ENCODE measurements around the gene SYPL1. TPM values are rescaled to one million over a fixed set of nuclear protein-coding genes. Genes with fewer than 3 reads are reported as not detected.
A peak's percentile ranks its signal among the peaks of the same experiment; 100 is the strongest.

SYPL1 gene
- total and polyA plus RNA-seq, 2 donors (not counting 1 experiment from before 2014, with no cell fraction given), result 58.5 to 130 TPM

DNA sequence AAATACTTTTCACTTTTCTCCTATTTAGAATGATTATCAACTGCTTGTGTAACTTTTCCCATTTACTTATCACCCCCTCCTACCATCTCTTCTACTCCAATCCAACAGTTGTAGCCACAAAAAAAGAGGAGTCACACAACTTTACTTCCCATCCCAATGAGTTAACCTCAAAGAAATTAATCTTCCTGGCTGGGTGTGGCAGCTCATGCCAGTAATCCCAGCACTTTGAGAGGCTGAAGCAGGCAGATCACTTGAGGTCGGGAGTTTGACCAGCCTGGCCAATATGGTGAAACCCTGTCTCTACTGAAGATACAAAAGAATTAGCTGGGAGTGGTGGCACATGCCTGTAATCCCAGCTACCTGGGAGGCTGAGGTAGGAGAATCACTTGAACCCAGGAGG, 19.9 kb downstream of the SYPL1 start:
- ATAC-seq (ENCODE audit: low read depth) (no peak), DNase-seq (no peak)
- Histone ChIP-seq H4K20me1 (ENCODE audit: control insufficient read depth, insufficient read depth, low read length, poor library complexity, severe bottlenecking) (no peaks in the 10 kb centered on the region), H3K4me2 (replicated peaks; ENCODE audit: low read depth, low read length, poor library complexity, severe bottlenecking) (no peak overlapping the region), H3K36me3 (replicated peaks in 1 of 2; ENCODE audit: control extremely low read depth in 1 of 2, control insufficient read depth in 1 of 2, extremely low read depth in 1 of 2, insufficient read depth in 2 of 2, low read length in 1 of 2) (peaks cover 13 to 66% of the 10 kb centered on the region in 2 experiments), H2AFZ (ENCODE audit: insufficient read depth, low read depth, low read length, poor library complexity, severe bottlenecking) (no peak overlapping the region), H3K4me1 (ENCODE audit: control insufficient read depth in 2 of 2, insufficient read depth in 2 of 2, low read length in 2 of 2) (peaks cover 35 to 63% of the 10 kb centered on the region in 2 donors), H3K27me3 (replicated peaks in 1 of 4; ENCODE audit: control extremely low read depth in 1 of 4, control insufficient read depth in 3 of 4, insufficient read depth in 4 of 4, low read length in 3 of 4) (no peaks in the 10 kb centered on the region), H3K9ac (ENCODE audit: low read length) (no peak overlapping the region), H3K4me3 (ENCODE audit: control extremely low read depth in 1 of 5, extremely low read depth in 1 of 5, insufficient read depth in 1 of 5, low read depth in 2 of 5, low read length in 4 of 5) (no peak overlapping the region), H3K9me3 (ENCODE audit: control extremely low read depth in 1 of 3, control insufficient read depth in 2 of 3, insufficient read depth in 1 of 3, low read length in 2 of 3) (no peaks in the 10 kb centered on the region), H3K79me2 (ENCODE audit: control insufficient read depth, insufficient read depth, low read length) (peaks cover 22% of the 10 kb centered on the region), H3K27ac (ENCODE audit: low read length in 2 of 2) (peak overlapping the region in 1 of 2 donors; percentile 77)
- intact Hi-C loops (cut with micrococcal nuclease), result loop anchor here (2.0 kb wide), 1 partner anchor 19 kb away; no protein-coding TSS in a partner anchor
- CTCF ChIA-PET, result interaction anchor here (0.7 to 9.4 kb wide), 6 partner anchors 8 to 99 kb away, joined by 3 to 185 read pairs (median 42); no protein-coding TSS in a partner anchor
- TF ChIP-seq, protein P1, sequence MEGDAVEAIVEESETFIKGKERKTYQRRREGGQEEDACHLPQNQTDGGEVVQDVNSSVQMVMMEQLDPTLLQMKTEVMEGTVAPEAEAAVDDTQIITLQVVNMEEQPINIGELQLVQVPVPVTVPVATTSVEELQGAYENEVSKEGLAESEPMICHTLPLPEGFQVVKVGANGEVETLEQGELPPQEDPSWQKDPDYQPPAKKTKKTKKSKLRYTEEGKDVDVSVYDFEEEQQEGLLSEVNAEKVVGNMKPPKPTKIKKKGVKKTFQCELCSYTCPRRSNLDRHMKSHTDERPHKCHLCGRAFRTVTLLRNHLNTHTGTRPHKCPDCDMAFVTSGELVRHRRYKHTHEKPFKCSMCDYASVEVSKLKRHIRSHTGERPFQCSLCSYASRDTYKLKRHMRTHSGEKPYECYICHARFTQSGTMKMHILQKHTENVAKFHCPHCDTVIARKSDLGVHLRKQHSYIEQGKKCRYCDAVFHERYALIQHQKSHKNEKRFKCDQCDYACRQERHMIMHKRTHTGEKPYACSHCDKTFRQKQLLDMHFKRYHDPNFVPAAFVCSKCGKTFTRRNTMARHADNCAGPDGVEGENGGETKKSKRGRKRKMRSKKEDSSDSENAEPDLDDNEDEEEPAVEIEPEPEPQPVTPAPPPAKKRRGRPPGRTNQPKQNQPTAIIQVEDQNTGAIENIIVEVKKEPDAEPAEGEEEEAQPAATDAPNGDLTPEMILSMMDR (IDR thresholded peaks at IDR 0.05), result no peak
- no peak for TF ChIP-seq EZH2 (IDR thresholded peaks at IDR 0.05; ENCODE audit: borderline replicate concordance, insufficient read depth, low read depth, low read length, poor library complexity, severe bottlenecking)
- peaks cover 68% of the 10 kb centered on the region for H3K4me1 Mint-ChIP-seq
- 93% methylated on average over 1 of the region's 1 CpG for WGBS (ENCODE audit: insufficient coverage)
- peak overlapping the region; percentile 80 for H3K27ac Mint-ChIP-seq
- POLR2A ChIA-PET, result interaction anchor here (0.7 to 1.2 kb wide), 3 partner anchors 20 to 1151 kb away, joined by 3 to 12 read pairs (median 4); no protein-coding TSS in a partner anchor
- no peaks in the 10 kb centered on the region for H3K9me3 Mint-ChIP-seq (ENCODE audit: insufficient read depth)
- H3K4me3 Mint-ChIP-seq, result no peak overlapping the region
- H3K27me3 Mint-ChIP-seq, result no peaks in the 10 kb centered on the region

- Histone ChIP-seq H3K36me3 (replicated peaks in 1 of 2; ENCODE audit: control extremely low read depth in 1 of 2, control insufficient read depth in 1 of 2, extremely low read depth in 1 of 2, insufficient read depth in 2 of 2, low read length in 1 of 2) (peaks cover 12 to 48% of the 10 kb centered on the region in 2 experiments), H3K27ac (ENCODE audit: low read length in 2 of 2) (peak overlapping the region; percentile 63 to 77), H3K27me3 (replicated peaks in 1 of 4; ENCODE audit: control extremely low read depth in 1 of 4, control insufficient read depth in 3 of 4, insufficient read depth in 4 of 4, low read length in 3 of 4) (no peaks in the 10 kb centered on the region), H3K4me1 (ENCODE audit: control insufficient read depth in 2 of 2, insufficient read depth in 2 of 2, low read length in 2 of 2) (peaks cover 37 to 69% of the 10 kb centered on the region in 2 donors), H2AFZ (ENCODE audit: insufficient read depth, low read depth, low read length, poor library complexity, severe bottlenecking) (no peak overlapping the region), H3K79me2 (ENCODE audit: control insufficient read depth, insufficient read depth, low read length) (peaks cover 27% of the 10 kb centered on the region), H3K4me2 (replicated peaks; ENCODE audit: low read depth, low read length, poor library complexity, severe bottlenecking) (peak overlapping the region; percentile 56), H4K20me1 (ENCODE audit: control insufficient read depth, insufficient read depth, low read length, poor library complexity, severe bottlenecking) (no peaks in the 10 kb centered on the region), H3K4me3 (ENCODE audit: control extremely low read depth in 1 of 5, extremely low read depth in 1 of 5, insufficient read depth in 1 of 5, low read depth in 2 of 5, low read length in 4 of 5) (peak overlapping the region in 1 of 5 experiments; percentile 28), H3K9me3 (ENCODE audit: control extremely low read depth in 1 of 3, control insufficient read depth in 2 of 3, insufficient read depth in 1 of 3, low read length in 2 of 3) (no peaks in the 10 kb centered on the region), H3K9ac (ENCODE audit: low read length) (peak overlapping the region; percentile 25)
- POLR2A ChIA-PET, result interaction anchor here (0.6 to 1.8 kb wide), 4 partner anchors 18 to 31 kb away, joined by 3 to 11 read pairs (median 4); partner anchors contain the start of gene SYPL1
- peak; percentile 87 for ATAC-seq (ENCODE audit: low read depth)
- peaks cover 77% of the 10 kb centered on the region for H3K4me1 Mint-ChIP-seq
- CTCF ChIA-PET, result interaction anchor here (0.8 to 9.4 kb wide), 9 partner anchors 9 to 64 kb away, joined by 3 to 185 read pairs (median 4); partner anchors contain the start of gene SYPL1
- peak overlapping the region; percentile 92 for H3K27ac Mint-ChIP-seq
- no peaks in the 10 kb centered on the region for H3K9me3 Mint-ChIP-seq (ENCODE audit: insufficient read depth)
- TF ChIP-seq, protein P1 (IDR thresholded peaks at IDR 0.05), result no peak
- no peak for TF ChIP-seq EZH2 (IDR thresholded peaks at IDR 0.05; ENCODE audit: borderline replicate concordance, insufficient read depth, low read depth, low read length, poor library complexity, severe bottlenecking)
- peak; percentile 53 for DNase-seq
- H3K27me3 Mint-ChIP-seq, result no peaks in the 10 kb centered on the region
- WGBS (ENCODE audit: insufficient coverage), result no CpG with 5 or more reads among the region's 4 CpGs
- H3K4me3 Mint-ChIP-seq, result peak overlapping the region; percentile 72
- intact Hi-C loops (cut with micrococcal nuclease), result loop anchor here (1.0 kb wide), 2 partner anchors 9 to 18 kb away; no protein-coding TSS in a partner anchor
Observed at GRCh38 chr7:106089647-106090046, 22.5 kb downstream of the SYPL1 start.

All from B cell (primary cell).